Transverse colon (tissue), 4 donors: ENCODE results near the gene RCE1.

ENCODE experiments used
- CTCF ChIP-seq, 5 experiments: fragments of 200-600 bp in 3 of 5; fragments of 450-650 bp in 2 of 5; sonication (generic) in 3 of 5; IDR thresholded peaks; 1 replicate in 2 of 5; 2 replicates in 3 of 5; pipeline ENCODE4 v1.5.1; 2016 to 2017; ENCODE audit warnings: antibody characterized with exemption in 5 of 5, inconsistent platforms in 3 of 5, mild to moderate bottlenecking in 2 of 5, moderate library complexity in 1 of 5
- EP300 ChIP-seq: sonication (generic); formaldehyde crosslinking; IDR thresholded peaks from one replicate; pipeline ENCODE4 v1.6.1; 2017; ENCODE audit warnings: antibody characterized with exemption, low read depth
- POLR2A ChIP-seq: fragments of 450-650 bp; IDR thresholded peaks from one replicate; pipeline ENCODE4 v1.6.1; 2016; ENCODE audit warnings: antibody characterized with exemption, mild to moderate bottlenecking, moderate library complexity
- POLR2AphosphoS5 ChIP-seq, 3 donors: sonication (generic); formaldehyde crosslinking; IDR thresholded peaks; one replicate each; pipeline ENCODE4 v1.6.1; 2016; ENCODE audit warnings: antibody characterized with exemption in 3 of 3

- TF ChIP-seq CTCF (IDR thresholded peaks at IDR 0.05) (no peak), POLR2AphosphoS5 (IDR thresholded peaks at IDR 0.05) (no peak), POLR2A (no peak), EP300 (no peak)
Measured at GRCh38 chr11:66810576-66811185, 32.6 kb upstream of the RCE1 start.
